HepG2 (cell line): Measurements from ENCODE around the gene DND1. TPM values are rescaled to one million over a fixed set of nuclear protein-coding genes. Genes with fewer than 3 reads are reported as not detected.

Experiments
- ELF1 ChIP-seq: sonication (generic); formaldehyde crosslinking; IDR thresholded peaks from 2 replicates; pipeline ENCODE4 v1.4.0; 2020; ENCODE audit warnings: missing genetic modification reagents
- GPN1 ChIP-seq: sonication (generic); formaldehyde crosslinking; IDR thresholded peaks from 2 replicates; pipeline ENCODE4 v1.5.1; 2020; ENCODE audit warnings: missing genetic modification reagents, borderline replicate concordance
- IKZF1 ChIP-seq: fragments of 450-650 bp; IDR thresholded peaks from 2 replicates; pipeline ENCODE4 v1.7.1; 2016
- JUNB ChIP-seq: sonication (generic); formaldehyde crosslinking; IDR thresholded peaks from 2 replicates; pipeline ENCODE4 v1.8.0; 2022; ENCODE audit warnings: missing genetic modification reagents, mild to moderate bottlenecking, borderline replicate concordance
- MAFK ChIP-seq, 2 experiments: IDR thresholded peaks in 1 of 2; conservative IDR thresholded peaks in 1 of 2; 2 replicates each; pipeline ENCODE4 v1.6.1; 2011; ENCODE audit warnings: improper control_type of control experiment in 2 of 2, low read length in 2 of 2
- MTA3 ChIP-seq: sonication (generic); formaldehyde crosslinking; IDR thresholded peaks from 2 replicates; pipeline ENCODE4 v1.4.0; 2020; ENCODE audit warnings: missing genetic modification reagents
- NFE2L2 ChIP-seq: fragments of 150-350 bp; IDR thresholded peaks from 2 replicates; pipeline ENCODE4 v1.6.1; 2014; ENCODE audit warnings: low read length
- PHF5A ChIP-seq: IDR thresholded peaks from one replicate; pipeline ENCODE4 v1.6.1; 2018; ENCODE audit warnings: low read depth, missing genetic modification reagents; ENCODE audit not compliant: unreplicated experiment
- THAP11 ChIP-seq: IDR thresholded peaks from 2 replicates; pipeline ENCODE4 v1.6.1; 2016; ENCODE audit warnings: missing biosample characterization, missing genetic modification reagents
- ZFP62 ChIP-seq: sonication (generic); formaldehyde crosslinking; IDR thresholded peaks from 2 replicates; pipeline ENCODE4 v1.4.0; 2020; ENCODE audit warnings: missing genetic modification reagents
- ZNF264 ChIP-seq: sonication (generic); formaldehyde crosslinking; IDR thresholded peaks from 2 replicates; pipeline ENCODE4 v1.4.0; 2020; ENCODE audit warnings: missing genetic modification reagents
- ZNF562 ChIP-seq: sonication (generic); formaldehyde crosslinking; IDR thresholded peaks from 2 replicates; pipeline ENCODE4 v1.8.0; 2022; ENCODE audit warnings: missing genetic modification reagents, borderline replicate concordance
- ZNF674 ChIP-seq: sonication (generic); formaldehyde crosslinking; IDR thresholded peaks from 2 replicates; pipeline ENCODE4 v1.5.0; 2020; ENCODE audit warnings: low read depth, mild to moderate bottlenecking, missing genetic modification reagents
- ZNF761 ChIP-seq: sonication (generic); formaldehyde crosslinking; conservative IDR thresholded peaks from 2 replicates; pipeline ENCODE4 v1.4.0; 2020; ENCODE audit warnings: mild to moderate bottlenecking, missing genetic modification reagents
- polyA plus RNA-seq, 8 experiments: library from polyadenylated mRNA; depleted of rRNA in 3 of 8; stranded (reverse) in 7 of 8; unstranded in 1 of 8; fragments of >200 nt; fragmentation: Illumina TruSeq in 4 of 8; extraction: Trizol in 4 of 8; gene quantifications; 2 replicates each; pipeline versions ENCODE4 v1.2.1 to v1.2.3, GENCODE V29; 2011 to 2016; ENCODE audit warnings: low read depth in 4 of 8, missing spikeins in 1 of 8, mixed read lengths in 1 of 8; ENCODE audit not compliant: insufficient read depth in 1 of 8
- total RNA-seq, 5 experiments: library from RNA; depleted of rRNA; stranded (reverse); fragments of >200 nt; fragmentation: Illumina TruSeq; extraction: Trizol; gene quantifications; 2 replicates each; pipeline ENCODE4 v1.2.3, GENCODE V29; 2016; ENCODE audit warnings: low read depth in 1 of 5
- TF ChIP-seq, protein P1 (sequence below): sonication (generic); formaldehyde crosslinking; IDR thresholded peaks from 2 replicates; pipeline ENCODE4 v1.4.0; 2020; ENCODE audit warnings: missing genetic modification reagents
- TF ChIP-seq, protein P2 (sequence below): sonication (generic); formaldehyde crosslinking; IDR thresholded peaks from 2 replicates; pipeline ENCODE4 v1.4.0; 2020; ENCODE audit warnings: mild to moderate bottlenecking, missing genetic modification reagents
- TF ChIP-seq, protein P3 (sequence below): sonication (generic); formaldehyde crosslinking; conservative IDR thresholded peaks from 2 replicates; pipeline ENCODE4 v1.8.0; 2022; ENCODE audit warnings: mild to moderate bottlenecking, moderate library complexity, missing genetic modification reagents
- TF ChIP-seq, protein P4 (sequence below): sonication (generic); formaldehyde crosslinking; IDR thresholded peaks from 2 replicates; pipeline ENCODE4 v1.8.1; 2023; ENCODE audit warnings: mild to moderate bottlenecking, missing genetic modification reagents
- TF ChIP-seq, protein P5 (sequence below): sonication (generic); formaldehyde crosslinking; IDR thresholded peaks from 2 replicates; pipeline ENCODE4 v1.9.0; 2021; ENCODE audit warnings: missing genetic modification reagents, borderline replicate concordance

The DND1 gene
- total and polyA plus RNA-seq, 2 of the 13 experiments (the other 11 are each of a cell fraction or from before 2014, with no cell fraction given): 0.48 to 0.55 TPM

DNA sequence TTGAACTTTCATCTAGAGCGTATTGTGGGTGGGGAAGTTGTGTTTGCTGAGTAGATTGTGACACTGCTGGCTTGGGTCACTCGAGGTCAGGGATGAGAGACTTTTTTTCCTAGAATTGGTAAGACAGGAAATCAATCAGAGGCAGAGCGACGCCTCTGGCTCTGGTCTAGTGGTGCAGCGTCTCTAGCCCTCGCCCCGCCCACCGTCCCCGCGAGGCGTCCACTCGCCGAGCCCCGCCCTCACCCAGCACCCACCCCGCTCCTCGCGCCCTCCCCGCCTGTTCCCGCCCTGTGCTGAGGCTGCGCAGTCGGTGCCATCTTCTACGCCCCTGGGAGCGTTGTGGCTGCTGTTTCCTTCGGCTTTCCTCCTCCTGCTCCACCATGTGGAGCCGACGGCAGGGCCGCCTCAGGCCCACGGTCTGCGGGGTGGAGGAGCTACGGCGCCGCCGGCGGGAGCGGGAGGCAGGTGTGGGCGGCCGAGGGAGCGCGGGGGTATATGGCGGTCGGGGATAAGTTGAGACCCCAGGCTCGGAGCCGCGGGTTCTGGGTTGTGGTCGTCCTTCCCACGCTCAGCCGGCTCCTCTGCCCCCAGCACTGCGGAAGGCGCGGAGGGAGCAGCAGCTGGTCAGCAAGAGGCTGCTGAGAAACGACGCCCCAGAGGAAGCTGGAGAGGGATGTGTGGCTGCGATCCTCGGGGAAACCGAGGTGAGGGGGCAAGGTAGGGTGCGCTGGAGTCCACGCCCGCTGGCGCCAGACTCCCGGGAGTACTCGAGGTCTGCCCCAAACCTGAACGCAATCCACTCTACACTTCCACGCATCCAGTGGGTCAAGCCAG is 34.0 kb downstream of the DND1 start, which contains the start of gene TMCO6 (continued):
- TF ChIP-seq, protein P1, sequence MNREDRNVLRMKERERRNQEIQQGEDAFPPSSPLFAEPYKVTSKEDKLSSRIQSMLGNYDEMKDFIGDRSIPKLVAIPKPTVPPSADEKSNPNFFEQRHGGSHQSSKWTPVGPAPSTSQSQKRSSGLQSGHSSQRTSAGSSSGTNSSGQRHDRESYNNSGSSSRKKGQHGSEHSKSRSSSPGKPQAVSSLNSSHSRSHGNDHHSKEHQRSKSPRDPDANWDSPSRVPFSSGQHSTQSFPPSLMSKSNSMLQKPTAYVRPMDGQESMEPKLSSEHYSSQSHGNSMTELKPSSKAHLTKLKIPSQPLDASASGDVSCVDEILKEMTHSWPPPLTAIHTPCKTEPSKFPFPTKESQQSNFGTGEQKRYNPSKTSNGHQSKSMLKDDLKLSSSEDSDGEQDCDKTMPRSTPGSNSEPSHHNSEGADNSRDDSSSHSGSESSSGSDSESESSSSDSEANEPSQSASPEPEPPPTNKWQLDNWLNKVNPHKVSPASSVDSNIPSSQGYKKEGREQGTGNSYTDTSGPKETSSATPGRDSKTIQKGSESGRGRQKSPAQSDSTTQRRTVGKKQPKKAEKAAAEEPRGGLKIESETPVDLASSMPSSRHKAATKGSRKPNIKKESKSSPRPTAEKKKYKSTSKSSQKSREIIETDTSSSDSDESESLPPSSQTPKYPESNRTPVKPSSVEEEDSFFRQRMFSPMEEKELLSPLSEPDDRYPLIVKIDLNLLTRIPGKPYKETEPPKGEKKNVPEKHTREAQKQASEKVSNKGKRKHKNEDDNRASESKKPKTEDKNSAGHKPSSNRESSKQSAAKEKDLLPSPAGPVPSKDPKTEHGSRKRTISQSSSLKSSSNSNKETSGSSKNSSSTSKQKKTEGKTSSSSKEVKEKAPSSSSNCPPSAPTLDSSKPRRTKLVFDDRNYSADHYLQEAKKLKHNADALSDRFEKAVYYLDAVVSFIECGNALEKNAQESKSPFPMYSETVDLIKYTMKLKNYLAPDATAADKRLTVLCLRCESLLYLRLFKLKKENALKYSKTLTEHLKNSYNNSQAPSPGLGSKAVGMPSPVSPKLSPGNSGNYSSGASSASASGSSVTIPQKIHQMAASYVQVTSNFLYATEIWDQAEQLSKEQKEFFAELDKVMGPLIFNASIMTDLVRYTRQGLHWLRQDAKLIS: no peak
- TF ChIP-seq ZFP62 (CRISPR knock-in tag): no peak
- peak; percentile 66 for TF ChIP-seq THAP11 (CRISPR knock-in tag)
- TF ChIP-seq ZNF562 (CRISPR knock-in tag): 0 out of 2 replicates have a peak, but pooled peaks have one; percentile 20
- peak; percentile 76; the same call in 1 of the 2 replicates for TF ChIP-seq GPN1 (CRISPR knock-in tag)
- TF ChIP-seq ZNF674: no peak
- no peak for TF ChIP-seq MTA3 (CRISPR knock-in tag)
- no peak for TF ChIP-seq NFE2L2
- TF ChIP-seq, protein P2, sequence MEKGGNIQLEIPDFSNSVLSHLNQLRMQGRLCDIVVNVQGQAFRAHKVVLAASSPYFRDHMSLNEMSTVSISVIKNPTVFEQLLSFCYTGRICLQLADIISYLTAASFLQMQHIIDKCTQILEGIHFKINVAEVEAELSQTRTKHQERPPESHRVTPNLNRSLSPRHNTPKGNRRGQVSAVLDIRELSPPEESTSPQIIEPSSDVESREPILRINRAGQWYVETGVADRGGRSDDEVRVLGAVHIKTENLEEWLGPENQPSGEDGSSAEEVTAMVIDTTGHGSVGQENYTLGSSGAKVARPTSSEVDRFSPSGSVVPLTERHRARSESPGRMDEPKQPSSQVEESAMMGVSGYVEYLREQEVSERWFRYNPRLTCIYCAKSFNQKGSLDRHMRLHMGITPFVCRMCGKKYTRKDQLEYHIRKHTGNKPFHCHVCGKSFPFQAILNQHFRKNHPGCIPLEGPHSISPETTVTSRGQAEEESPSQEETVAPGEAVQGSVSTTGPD (CRISPR knock-in tag): no peak
- TF ChIP-seq, protein P3, sequence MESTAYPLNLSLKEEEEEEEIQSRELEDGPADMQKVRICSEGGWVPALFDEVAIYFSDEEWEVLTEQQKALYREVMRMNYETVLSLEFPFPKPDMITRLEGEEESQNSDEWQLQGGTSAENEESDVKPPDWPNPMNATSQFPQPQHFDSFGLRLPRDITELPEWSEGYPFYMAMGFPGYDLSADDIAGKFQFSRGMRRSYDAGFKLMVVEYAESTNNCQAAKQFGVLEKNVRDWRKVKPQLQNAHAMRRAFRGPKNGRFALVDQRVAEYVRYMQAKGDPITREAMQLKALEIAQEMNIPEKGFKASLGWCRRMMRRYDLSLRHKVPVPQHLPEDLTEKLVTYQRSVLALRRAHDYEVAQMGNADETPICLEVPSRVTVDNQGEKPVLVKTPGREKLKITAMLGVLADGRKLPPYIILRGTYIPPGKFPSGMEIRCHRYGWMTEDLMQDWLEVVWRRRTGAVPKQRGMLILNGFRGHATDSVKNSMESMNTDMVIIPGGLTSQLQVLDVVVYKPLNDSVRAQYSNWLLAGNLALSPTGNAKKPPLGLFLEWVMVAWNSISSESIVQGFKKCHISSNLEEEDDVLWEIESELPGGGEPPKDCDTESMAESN (CRISPR knock-in tag): peak; percentile 78
- TF ChIP-seq, protein P4, sequence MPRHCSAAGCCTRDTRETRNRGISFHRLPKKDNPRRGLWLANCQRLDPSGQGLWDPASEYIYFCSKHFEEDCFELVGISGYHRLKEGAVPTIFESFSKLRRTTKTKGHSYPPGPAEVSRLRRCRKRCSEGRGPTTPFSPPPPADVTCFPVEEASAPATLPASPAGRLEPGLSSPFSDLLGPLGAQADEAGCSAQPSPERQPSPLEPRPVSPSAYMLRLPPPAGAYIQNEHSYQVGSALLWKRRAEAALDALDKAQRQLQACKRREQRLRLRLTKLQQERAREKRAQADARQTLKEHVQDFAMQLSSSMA: no peak
- TF ChIP-seq PHF5A (CRISPR knock-in tag): peak; percentile 50
- peak; percentile 77; the same call in 1 of the 2 replicates for TF ChIP-seq ZNF761 (CRISPR knock-in tag)
- TF ChIP-seq ELF1 (CRISPR knock-in tag): peak; percentile 55
- no peak for TF ChIP-seq IKZF1
- no peak for TF ChIP-seq ZNF264
- TF ChIP-seq, protein P5, sequence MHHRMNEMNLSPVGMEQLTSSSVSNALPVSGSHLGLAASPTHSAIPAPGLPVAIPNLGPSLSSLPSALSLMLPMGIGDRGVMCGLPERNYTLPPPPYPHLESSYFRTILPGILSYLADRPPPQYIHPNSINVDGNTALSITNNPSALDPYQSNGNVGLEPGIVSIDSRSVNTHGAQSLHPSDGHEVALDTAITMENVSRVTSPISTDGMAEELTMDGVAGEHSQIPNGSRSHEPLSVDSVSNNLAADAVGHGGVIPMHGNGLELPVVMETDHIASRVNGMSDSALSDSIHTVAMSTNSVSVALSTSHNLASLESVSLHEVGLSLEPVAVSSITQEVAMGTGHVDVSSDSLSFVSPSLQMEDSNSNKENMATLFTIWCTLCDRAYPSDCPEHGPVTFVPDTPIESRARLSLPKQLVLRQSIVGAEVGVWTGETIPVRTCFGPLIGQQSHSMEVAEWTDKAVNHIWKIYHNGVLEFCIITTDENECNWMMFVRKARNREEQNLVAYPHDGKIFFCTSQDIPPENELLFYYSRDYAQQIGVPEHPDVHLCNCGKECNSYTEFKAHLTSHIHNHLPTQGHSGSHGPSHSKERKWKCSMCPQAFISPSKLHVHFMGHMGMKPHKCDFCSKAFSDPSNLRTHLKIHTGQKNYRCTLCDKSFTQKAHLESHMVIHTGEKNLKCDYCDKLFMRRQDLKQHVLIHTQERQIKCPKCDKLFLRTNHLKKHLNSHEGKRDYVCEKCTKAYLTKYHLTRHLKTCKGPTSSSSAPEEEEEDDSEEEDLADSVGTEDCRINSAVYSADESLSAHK (CRISPR knock-in tag): no peak
- TF ChIP-seq MAFK (conservative IDR thresholded peaks at IDR 0.05 in 1 of 2, IDR thresholded peaks at IDR 0.05 in 1 of 2; ENCODE audit: low read length in 2 of 2): peak in 1 of 2 experiments; percentile 12; a peak in 1 of 4 replicates
- no peak for TF ChIP-seq JUNB (CRISPR knock-in tag)
